Caco-2 (cell line): Measurements from ENCODE around the gene XPOT. TPM values are rescaled to one million over a fixed set of nuclear protein-coding genes. Genes with fewer than 3 reads are reported as not detected.

Experiments
- BruUV-seq: library from RNA; stranded (reverse); fragments of 400-500 nt; replicated peaks from 2 replicates; lab custom pipeline; 2021; lab: Mats Ljungman, UMichigan
- CTCF ChIA-PET: fragments of 300-600 bp; sonication (Branson Sonifier 250); formaldehyde crosslinking; loops from one replicate; lab custom pipeline; 2022; ENCODE audit warnings: antibody characterized with exemption; lab: Charles Lee
- POLR2A ChIA-PET: fragments of 300-600 bp; sonication (Branson Sonifier 250); formaldehyde crosslinking; loops from one replicate; lab custom pipeline; 2022; ENCODE audit warnings: antibody characterized with exemption; lab: Charles Lee
- DNase-seq, 2 experiments: peaks; one replicate each; pipeline versions ENCODE4 v3.0.0 to v3.0.0-alpha.2; 2020 to 2022
- H3K27me3 ChIP-seq: replicated peaks from 2 replicates; pipeline ENCODE4 v1.6.0; 2011; ENCODE audit warnings: low read length; ENCODE audit not compliant: control insufficient read depth, insufficient read depth
- H3K36me3 ChIP-seq: 2 replicates; pipeline ENCODE4 v1.5.1; 2011; ENCODE audit warnings: low read length; ENCODE audit not compliant: control insufficient read depth, insufficient read depth
- H3K4me1 ChIP-seq: fragments of 250-450 bp; sonication (Bioruptor Pico); 2 replicates; pipeline ENCODE4 v1.5.1; 2020; ENCODE audit warnings: mild to moderate bottlenecking
- H3K4me3 ChIP-seq: 2 replicates; pipeline ENCODE4 v1.5.1; 2011; ENCODE audit warnings: low read depth, mild to moderate bottlenecking, control low read depth, low read length
- H3K9me3 ChIP-seq: fragments of 250-450 bp; sonication (Bioruptor Pico); 2 replicates; pipeline ENCODE4 v1.5.1; 2020; ENCODE audit warnings: mild to moderate bottlenecking, moderate library complexity
- H3K27ac Mint-ChIP-seq: one replicate; pipeline ENCODE4 v1.8.0; 2022; ENCODE audit warnings: mixed read lengths; ENCODE audit not compliant: unreplicated experiment
- H3K27me3 Mint-ChIP-seq: one replicate; pipeline ENCODE4 v1.8.0; 2022; ENCODE audit warnings: mixed read lengths; ENCODE audit not compliant: insufficient read depth, unreplicated experiment
- H3K36me3 Mint-ChIP-seq: one replicate; pipeline ENCODE4 v1.8.0; 2022; ENCODE audit warnings: mild to moderate bottlenecking, mixed read lengths; ENCODE audit not compliant: insufficient read depth, unreplicated experiment
- H3K4me1 Mint-ChIP-seq: one replicate; pipeline ENCODE4 v1.8.0; 2022; ENCODE audit warnings: low read depth, mixed read lengths; ENCODE audit not compliant: unreplicated experiment
- H3K4me3 Mint-ChIP-seq: one replicate; pipeline ENCODE4 v1.8.0; 2022; ENCODE audit warnings: mild to moderate bottlenecking, moderate library complexity, mixed read lengths; ENCODE audit not compliant: unreplicated experiment
- H3K9me3 Mint-ChIP-seq: one replicate; pipeline ENCODE4 v1.8.0; 2022; ENCODE audit warnings: mixed read lengths; ENCODE audit not compliant: unreplicated experiment
- intact Hi-C: fragments of 100-400 bp; cut with micrococcal nuclease; formaldehyde crosslinking; loops from one replicate; pipeline ENCODE4 v1.10.0; 2022; ENCODE audit not compliant: unreplicated experiment
- total RNA-seq: library from RNA; stranded (reverse); gene quantifications from 2 replicates; pipeline ENCODE4 v1.2.3, GENCODE V29; 2022
- TF ChIP-seq, protein P1 (sequence below), 2 experiments: fragments of 200-600 bp in 1 of 2; IDR thresholded peaks; 1 replicate in 1 of 2; 2 replicates in 1 of 2; pipeline versions ENCODE4 v1.5.1 to v1.8.0; 2011 to 2022; ENCODE audit warnings: antibody characterized with exemption in 1 of 2, control low read depth in 1 of 2, inconsistent platforms in 1 of 2, low read depth in 1 of 2, low read length in 1 of 2, mild to moderate bottlenecking in 1 of 2, moderate library complexity in 1 of 2; ENCODE audit not compliant: insufficient read depth in 1 of 2, severe bottlenecking in 1 of 2, unreplicated experiment in 1 of 2

Gene XPOT
- total RNA-seq, 1 experiment from 2014 or later, result 174 TPM

DNA sequence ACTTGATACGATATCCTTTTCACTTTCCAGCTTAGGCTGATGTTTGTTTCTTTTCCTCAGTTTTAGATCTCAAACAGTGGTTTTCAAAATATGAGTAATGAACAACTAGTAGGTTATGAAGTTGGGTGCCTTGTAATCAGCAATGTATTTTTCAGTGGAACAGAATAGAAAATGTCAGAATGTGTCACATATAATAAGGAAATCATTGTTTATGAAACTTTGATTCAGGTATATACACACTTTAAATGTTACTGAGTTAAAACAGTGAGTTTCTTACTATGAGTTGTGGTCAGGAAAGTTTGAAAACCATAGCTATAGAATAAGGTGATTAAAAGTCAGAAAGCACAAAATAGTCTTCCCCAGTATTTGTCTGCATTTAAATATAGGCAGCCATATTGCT, 87.5 kb downstream of the XPOT start:
- Mint-ChIP-seq H3K27me3 (no peaks in the 10 kb centered on the region), H3K9me3 (no peaks in the 10 kb centered on the region), H3K4me3 (no peak overlapping the region), H3K27ac (no peak overlapping the region), H3K4me1 (no peaks in the 10 kb centered on the region), H3K36me3 (peaks cover 44% of the 10 kb centered on the region)
- TF ChIP-seq, protein P1, sequence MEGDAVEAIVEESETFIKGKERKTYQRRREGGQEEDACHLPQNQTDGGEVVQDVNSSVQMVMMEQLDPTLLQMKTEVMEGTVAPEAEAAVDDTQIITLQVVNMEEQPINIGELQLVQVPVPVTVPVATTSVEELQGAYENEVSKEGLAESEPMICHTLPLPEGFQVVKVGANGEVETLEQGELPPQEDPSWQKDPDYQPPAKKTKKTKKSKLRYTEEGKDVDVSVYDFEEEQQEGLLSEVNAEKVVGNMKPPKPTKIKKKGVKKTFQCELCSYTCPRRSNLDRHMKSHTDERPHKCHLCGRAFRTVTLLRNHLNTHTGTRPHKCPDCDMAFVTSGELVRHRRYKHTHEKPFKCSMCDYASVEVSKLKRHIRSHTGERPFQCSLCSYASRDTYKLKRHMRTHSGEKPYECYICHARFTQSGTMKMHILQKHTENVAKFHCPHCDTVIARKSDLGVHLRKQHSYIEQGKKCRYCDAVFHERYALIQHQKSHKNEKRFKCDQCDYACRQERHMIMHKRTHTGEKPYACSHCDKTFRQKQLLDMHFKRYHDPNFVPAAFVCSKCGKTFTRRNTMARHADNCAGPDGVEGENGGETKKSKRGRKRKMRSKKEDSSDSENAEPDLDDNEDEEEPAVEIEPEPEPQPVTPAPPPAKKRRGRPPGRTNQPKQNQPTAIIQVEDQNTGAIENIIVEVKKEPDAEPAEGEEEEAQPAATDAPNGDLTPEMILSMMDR (IDR thresholded peaks at IDR 0.05; ENCODE audit: insufficient read depth in 1 of 2, low read depth in 1 of 2, low read length in 1 of 2, severe bottlenecking in 1 of 2, unreplicated experiment in 1 of 2), result no peak
- DNase-seq, result no peak
- Histone ChIP-seq H3K9me3 (no peaks in the 10 kb centered on the region), H3K27me3 (no peaks in the 10 kb centered on the region), H3K4me1 (no peaks in the 10 kb centered on the region), H3K36me3 (no peaks in the 10 kb centered on the region; the same call in 1 of the 2 replicates), H3K4me3 (no peak overlapping the region)
- POLR2A ChIA-PET, result no interaction called here
- intact Hi-C loops, result no loop called here
- TSS peak; percentile 28 for BruUV-seq
- CTCF ChIA-PET, result no interaction called here

DNA sequence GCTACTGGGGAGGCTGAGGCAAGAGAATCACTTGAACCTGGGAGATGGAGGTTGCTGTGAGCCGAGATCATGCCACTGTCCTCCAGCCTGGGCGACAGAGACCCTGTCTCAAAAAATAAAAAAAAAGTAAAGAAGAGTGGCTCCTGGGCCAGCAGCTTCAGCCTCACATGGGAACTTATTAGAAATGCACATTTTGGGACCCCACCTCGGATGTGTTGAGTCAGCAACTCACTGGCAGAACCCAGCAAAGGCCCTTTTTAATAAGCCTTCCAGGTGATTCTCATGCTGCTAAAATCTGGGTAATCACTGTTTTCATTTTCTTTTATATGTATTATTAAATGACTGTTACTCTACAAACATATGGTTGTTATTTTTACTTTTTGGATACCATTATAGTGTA, 89.3 kb downstream of the XPOT start:
- no peaks in the 10 kb centered on the region for H3K4me1 Mint-ChIP-seq
- intact Hi-C loops, result no loop called here
- no peaks in the 10 kb centered on the region for H3K27me3 Mint-ChIP-seq
- BruUV-seq, result no TSS peak
- no peak for DNase-seq
- Histone ChIP-seq H3K4me1 (no peaks in the 10 kb centered on the region), H3K9me3 (no peaks in the 10 kb centered on the region), H3K36me3 (no peaks in the 10 kb centered on the region; the same call in 1 of the 2 replicates), H3K4me3 (no peak overlapping the region), H3K27me3 (no peaks in the 10 kb centered on the region)
- no peak overlapping the region for H3K4me3 Mint-ChIP-seq
- POLR2A ChIA-PET, result no interaction called here
- peaks cover 48% of the 10 kb centered on the region for H3K36me3 Mint-ChIP-seq
- H3K9me3 Mint-ChIP-seq, result no peaks in the 10 kb centered on the region
- CTCF ChIA-PET, result no interaction called here
- TF ChIP-seq, protein P1 (IDR thresholded peaks at IDR 0.05; ENCODE audit: insufficient read depth in 1 of 2, low read depth in 1 of 2, low read length in 1 of 2, severe bottlenecking in 1 of 2, unreplicated experiment in 1 of 2), result no peak
- H3K27ac Mint-ChIP-seq, result no peak overlapping the region

DNA sequence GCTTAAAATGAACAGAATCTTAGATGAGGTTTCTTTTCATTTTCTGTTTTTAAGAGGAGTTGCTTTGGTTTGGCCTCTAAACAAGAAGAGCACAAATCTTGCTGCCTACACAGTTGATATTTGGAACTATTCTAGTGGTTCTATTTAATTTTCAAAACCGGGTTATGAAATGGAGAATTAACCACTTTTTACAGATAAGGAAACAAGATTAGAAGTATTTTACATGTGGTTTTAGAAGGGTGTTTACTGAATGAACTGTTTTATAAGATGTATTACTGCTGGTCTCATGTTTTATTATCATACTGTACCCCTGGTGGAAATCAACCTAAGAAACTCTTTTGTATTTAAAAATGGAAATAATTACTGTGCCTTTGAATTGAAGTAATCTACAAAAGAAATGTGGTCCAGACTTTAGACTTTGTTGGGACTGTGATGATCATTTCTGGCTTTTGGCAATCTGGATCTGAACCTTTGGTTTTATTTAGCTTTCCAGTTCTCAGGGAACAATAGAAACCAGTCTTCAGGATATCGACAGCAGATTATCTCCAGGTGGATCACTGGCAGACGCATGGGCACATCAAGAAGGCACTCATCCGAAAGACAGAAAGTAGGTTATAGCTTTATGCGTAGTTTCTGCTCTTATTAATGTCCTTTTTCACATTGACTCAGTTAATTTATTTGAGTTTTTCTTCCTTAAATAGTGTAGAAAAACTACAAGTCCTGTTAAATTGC, 91.0 kb downstream of the XPOT start:
- intact Hi-C loops, result no loop called here
- ChIA-PET CTCF (no interaction called here), POLR2A (no interaction called here)
- TF ChIP-seq, protein P1 (IDR thresholded peaks at IDR 0.05; ENCODE audit: insufficient read depth in 1 of 2, low read depth in 1 of 2, low read length in 1 of 2, severe bottlenecking in 1 of 2, unreplicated experiment in 1 of 2), result no peak
- Mint-ChIP-seq H3K27ac (no peak overlapping the region), H3K4me1 (no peaks in the 10 kb centered on the region), H3K36me3 (peaks cover 44% of the 10 kb centered on the region), H3K27me3 (no peaks in the 10 kb centered on the region), H3K9me3 (no peaks in the 10 kb centered on the region), H3K4me3 (no peak overlapping the region)
- Histone ChIP-seq H3K27me3 (no peaks in the 10 kb centered on the region), H3K36me3 (no peaks in the 10 kb centered on the region; the same call in 1 of the 2 replicates), H3K9me3 (no peaks in the 10 kb centered on the region), H3K4me1 (no peaks in the 10 kb centered on the region), H3K4me3 (no peak overlapping the region)
- no peak for DNase-seq
- no TSS peak for BruUV-seq
